Mucosa of descending colon (tissue), 3 donors: ENCODE measurements around the gene CCSER1. TPM values are rescaled to one million over a fixed set of nuclear protein-coding genes. Genes with fewer than 3 reads are reported as not detected.

Source experiments
- ATAC-seq: fragments of 200-7000 bp; cut with Tn5 transposase; one replicate; pipeline ENCODE4 v1.9.1; 2020; ENCODE audit warnings: mild to moderate bottlenecking, moderate library complexity
- DNase-seq, 3 donors: peaks; one replicate each; pipeline ENCODE4 v3.0.0-alpha.2; 2020
- H3K36me3 ChIP-seq: fragments of 200-600 bp; one replicate; pipeline ENCODE4 v1.8.0; 2021; ENCODE audit warnings: low read depth, mild to moderate bottlenecking
- H3K4me1 ChIP-seq: fragments of 200-600 bp; one replicate; pipeline ENCODE4 v1.8.0; 2021; ENCODE audit warnings: low read depth, mild to moderate bottlenecking
- H3K4me3 ChIP-seq: fragments of 200-600 bp; one replicate; pipeline ENCODE4 v1.8.0; 2021; ENCODE audit warnings: mild to moderate bottlenecking
- H3K9me3 ChIP-seq: fragments of 200-600 bp; one replicate; pipeline ENCODE4 v1.8.0; 2021; ENCODE audit warnings: mild to moderate bottlenecking
- intact Hi-C, 2 donors: fragments of 100-400 bp; cut with DNase I in 1 of 2; cut with micrococcal nuclease in 1 of 2; formaldehyde crosslinking; loops; one replicate each; pipeline versions ENCODE4 v1.11.0 to v1.11.1; 2022; cut with DNase I, micrococcal nuclease
- total RNA-seq, 3 donors: library from RNA; stranded (reverse); fragmentation: NEBNext Ultra II Directional in 2 of 3; extraction: Animal tissue kit (Norgen Biotek cat#: 25700) in 2 of 3; gene quantifications; one replicate each; pipeline versions ENCODE4 v1.2.1 to v1.2.4, GENCODE V29; 2021 to 2023
- TF ChIP-seq, protein P1 (sequence below): fragments of 200-600 bp; IDR thresholded peaks from one replicate; pipeline ENCODE4 v1.8.0; 2022; ENCODE audit warnings: antibody characterized with exemption, mild to moderate bottlenecking
- donor health status: DM: no; HTN: no; CAD: no; lungs with moderate emphysema.
- donor health status: DM: no; HTN: no; CAD: no.
- donor health status: DM: no; HTN: yes; CAD: no.

CCSER1 gene
- total RNA-seq, 3 donors from 2014 or later = 11.1 to 32.4 (median 13.3) TPM

GRCh38 chr4:90084277-90084966 is 42.8 kb upstream of the CCSER1 start:
- TF ChIP-seq, protein P1, sequence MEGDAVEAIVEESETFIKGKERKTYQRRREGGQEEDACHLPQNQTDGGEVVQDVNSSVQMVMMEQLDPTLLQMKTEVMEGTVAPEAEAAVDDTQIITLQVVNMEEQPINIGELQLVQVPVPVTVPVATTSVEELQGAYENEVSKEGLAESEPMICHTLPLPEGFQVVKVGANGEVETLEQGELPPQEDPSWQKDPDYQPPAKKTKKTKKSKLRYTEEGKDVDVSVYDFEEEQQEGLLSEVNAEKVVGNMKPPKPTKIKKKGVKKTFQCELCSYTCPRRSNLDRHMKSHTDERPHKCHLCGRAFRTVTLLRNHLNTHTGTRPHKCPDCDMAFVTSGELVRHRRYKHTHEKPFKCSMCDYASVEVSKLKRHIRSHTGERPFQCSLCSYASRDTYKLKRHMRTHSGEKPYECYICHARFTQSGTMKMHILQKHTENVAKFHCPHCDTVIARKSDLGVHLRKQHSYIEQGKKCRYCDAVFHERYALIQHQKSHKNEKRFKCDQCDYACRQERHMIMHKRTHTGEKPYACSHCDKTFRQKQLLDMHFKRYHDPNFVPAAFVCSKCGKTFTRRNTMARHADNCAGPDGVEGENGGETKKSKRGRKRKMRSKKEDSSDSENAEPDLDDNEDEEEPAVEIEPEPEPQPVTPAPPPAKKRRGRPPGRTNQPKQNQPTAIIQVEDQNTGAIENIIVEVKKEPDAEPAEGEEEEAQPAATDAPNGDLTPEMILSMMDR = no peak
- H3K9me3 ChIP-seq = no peaks in the 10 kb centered on the region
- ATAC-seq = no peak
- no peaks in the 10 kb centered on the region for H3K4me1 ChIP-seq
- intact Hi-C loops = no loop called here
- no peak for DNase-seq
- H3K4me3 ChIP-seq = no peak overlapping the region
- H3K36me3 ChIP-seq = no peaks in the 10 kb centered on the region

- intact Hi-C loops = no loop called here
Observed at GRCh38 chr4:90084967-90085295, 42.3 kb upstream of the CCSER1 start.

GRCh38 chr4:90093526-90093925 is 33.7 kb upstream of the CCSER1 start:
- DNase-seq (no peak), ATAC-seq (no peak)
- H3K4me1 ChIP-seq = no peaks in the 10 kb centered on the region
- intact Hi-C loops = no loop called here
- TF ChIP-seq, protein P1 = no peak
- no peak overlapping the region for H3K4me3 ChIP-seq
- no peaks in the 10 kb centered on the region for H3K36me3 ChIP-seq
- H3K9me3 ChIP-seq = no peaks in the 10 kb centered on the region

More at GRCh38 chr4:90084967-90085295, 42.3 kb upstream of the CCSER1 start:
- H3K4me3 ChIP-seq = no peak overlapping the region
- TF ChIP-seq, protein P1 = no peak
- DNase-seq (no peak), ATAC-seq (no peak)
- no peaks in the 10 kb centered on the region for H3K9me3 ChIP-seq
- no peaks in the 10 kb centered on the region for H3K4me1 ChIP-seq
- H3K36me3 ChIP-seq = no peaks in the 10 kb centered on the region

- DNase-seq (no peak), ATAC-seq (no peak)
- intact Hi-C loops = no loop called here
- no peaks in the 10 kb centered on the region for H3K4me1 ChIP-seq
- H3K36me3 ChIP-seq = no peaks in the 10 kb centered on the region
- no peaks in the 10 kb centered on the region for H3K9me3 ChIP-seq
- no peak overlapping the region for H3K4me3 ChIP-seq
- TF ChIP-seq, protein P1 = no peak
Observed at GRCh38 chr4:90095000-90095399, 32.2 kb upstream of the CCSER1 start.

DNA sequence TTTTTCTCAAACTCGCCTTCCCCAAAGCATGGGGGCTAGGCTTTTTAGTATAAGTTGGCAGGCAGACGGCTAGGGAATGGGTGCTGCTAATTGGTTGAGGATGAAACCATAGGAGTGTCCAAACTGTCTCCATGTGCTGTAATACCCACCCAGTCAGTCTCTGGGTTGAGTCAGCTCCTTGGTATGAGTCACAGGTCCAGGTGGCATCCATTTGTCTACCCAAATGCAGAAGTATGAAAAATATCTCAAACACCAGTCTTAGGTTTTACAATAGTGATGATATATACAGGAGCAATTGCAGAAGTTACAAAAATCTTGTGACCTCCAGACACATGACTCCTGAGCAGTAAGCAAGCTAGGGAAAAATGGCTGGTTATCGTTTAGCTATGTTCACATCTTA is 27.4 kb upstream of the CCSER1 start:
- Histone ChIP-seq H3K4me3 (no peak overlapping the region), H3K36me3 (no peaks in the 10 kb centered on the region), H3K4me1 (no peaks in the 10 kb centered on the region), H3K9me3 (no peaks in the 10 kb centered on the region)
- peak in 1 of 3 donors; percentile 1 for DNase-seq
- TF ChIP-seq, protein P1 = no peak
- peak; percentile 26 for ATAC-seq
- intact Hi-C loops = no loop called here

- no peaks in the 10 kb centered on the region for H3K9me3 ChIP-seq
- ATAC-seq = no peak
- H3K4me3 ChIP-seq = no peak overlapping the region
- DNase-seq = no peak
- no peaks in the 10 kb centered on the region for H3K36me3 ChIP-seq
- no peaks in the 10 kb centered on the region for H3K4me1 ChIP-seq
- intact Hi-C loops = no loop called here
- TF ChIP-seq, protein P1 = no peak
Observed at GRCh38 chr4:90103991-90104390, 23.2 kb upstream of the CCSER1 start.
